ENCODE results near the gene CCDC201.
"Not testable (repeated sequence)": the region's sequence is repeated elsewhere in the genome, so short reads cannot be mapped to it uniquely, and the experiment has no call there.

Gene CCDC201

GRCh38 chr7:45813771-45814170 is 59.1 kb downstream of the CCDC201 start:
- not testable (repeated sequence) for DNase-seq

- no peak for DNase-seq
Observed at GRCh38 chr7:45812946-45813345, 59.9 kb downstream of the CCDC201 start.

GRCh38 chr7:45811652-45812234 is 61.1 kb downstream of the CCDC201 start:
- not testable (repeated sequence) for DNase-seq

- not testable (repeated sequence) for DNase-seq
Observed at GRCh38 chr7:45810451-45811005, 62.4 kb downstream of the CCDC201 start.

All from CD4-positive, alpha-beta T cell treated with Interferon gamma for 1 hour (primary cell).